IMR-90 (cell line): ENCODE data around the gene ZNF774. TPM values are rescaled to one million over a fixed set of nuclear protein-coding genes. Genes with fewer than 3 reads are reported as not detected.

ENCODE experiments used
- ATAC-seq: fragments of 200-7000 bp; cut with Tn5 transposase; 2 replicates; pipeline ENCODE4 v1.9.1; 2020; ENCODE audit warnings: low read depth, mild to moderate bottlenecking, moderate library complexity
- BruUV-seq: library from RNA; stranded (reverse); fragments of 400-500 nt; replicated peaks from 2 replicates; lab custom pipeline; 2021; lab: Mats Ljungman, UMichigan
- CTCF ChIA-PET: fragments of 300-600 bp; formaldehyde crosslinking; extraction: SDS; loops from one replicate; lab custom pipeline; 2021; ENCODE audit warnings: antibody characterized with exemption; lab: Yijun Ruan, JAX
- POLR2A ChIA-PET: fragments of 300-600 bp; sonication (Branson Sonifier 250); formaldehyde crosslinking; loops from one replicate; lab custom pipeline; 2022; ENCODE audit warnings: antibody characterized with exemption; ENCODE audit not compliant: unreplicated experiment; lab: Charles Lee
- DNase-seq: peaks from one replicate; pipeline ENCODE4 v3.0.0; 2013
- H2AFZ ChIP-seq: replicated peaks from 2 replicates; pipeline ENCODE3; 2013; ENCODE audit warnings: low read length, mild to moderate bottlenecking; ENCODE audit not compliant: poor library complexity
- H2AK5ac ChIP-seq: 2 replicates; pipeline ENCODE4 v1.6.1; 2013; ENCODE audit warnings: low read depth, low read length, inconsistent platforms
- H2AK9ac ChIP-seq: replicated peaks from 2 replicates; pipeline ENCODE3; 2013; ENCODE audit warnings: mild to moderate bottlenecking, low read depth, low read length, moderate library complexity; ENCODE audit not compliant: poor library complexity
- H2BK120ac ChIP-seq: 2 replicates; pipeline ENCODE4 v1.6.1; 2013; ENCODE audit warnings: low read depth, low read length, inconsistent platforms
- H2BK15ac ChIP-seq: 3 replicates; pipeline ENCODE4 v1.6.1; 2013; ENCODE audit warnings: low read depth, low read length, inconsistent platforms
- H2BK20ac ChIP-seq: 2 replicates; pipeline ENCODE4 v1.6.1; 2013; ENCODE audit warnings: low read depth, mild to moderate bottlenecking, inconsistent platforms, low read length, moderate library complexity
- H2BK5ac ChIP-seq: 2 replicates; pipeline ENCODE4 v1.6.1; 2013; ENCODE audit warnings: mild to moderate bottlenecking, low read depth, low read length, inconsistent platforms; ENCODE audit not compliant: poor library complexity, severe bottlenecking
- H3K14ac ChIP-seq: replicated peaks from 2 replicates; pipeline ENCODE4 v1.6.1; 2013; ENCODE audit warnings: low read depth, low read length, inconsistent platforms
- H3K18ac ChIP-seq: 2 replicates; pipeline ENCODE4 v1.6.1; 2013; ENCODE audit warnings: low read depth, low read length, control low read depth
- H3K23ac ChIP-seq: 2 replicates; pipeline ENCODE4 v1.6.1; 2013; ENCODE audit warnings: low read depth, low read length, inconsistent platforms
- H3K27ac ChIP-seq: 2 replicates; pipeline ENCODE4 v1.5.1; 2013; ENCODE audit warnings: mild to moderate bottlenecking, control low read depth, low read length; ENCODE audit not compliant: insufficient read depth
- H3K27me3 ChIP-seq: 2 replicates; pipeline ENCODE4 v1.6.1; 2013; ENCODE audit warnings: low read length; ENCODE audit not compliant: control insufficient read depth, insufficient read depth
- H3K36me3 ChIP-seq: 2 replicates; pipeline ENCODE4 v1.6.1; 2013; ENCODE audit warnings: low read length, mixed read lengths; ENCODE audit not compliant: control insufficient read depth, insufficient read depth
- H3K4ac ChIP-seq: 2 replicates; pipeline ENCODE4 v1.6.1; 2013; ENCODE audit warnings: low read depth, low read length, inconsistent platforms
- H3K4me1 ChIP-seq: 2 replicates; pipeline ENCODE4 v1.6.1; 2013; ENCODE audit warnings: low read length, mixed read lengths; ENCODE audit not compliant: control insufficient read depth, insufficient read depth
- H3K4me2 ChIP-seq: 2 replicates; pipeline ENCODE4 v1.6.1; 2013; ENCODE audit warnings: low read depth, mild to moderate bottlenecking, control low read depth, low read length, moderate library complexity
- H3K4me3 ChIP-seq: 2 replicates; pipeline ENCODE4 v1.5.1; 2013; ENCODE audit warnings: low read depth, mild to moderate bottlenecking, control low read depth, low read length, moderate library complexity; ENCODE audit not compliant: insufficient read depth
- H3K56ac ChIP-seq: 2 replicates; pipeline ENCODE4 v1.6.1; 2013; ENCODE audit warnings: low read length, inconsistent platforms; ENCODE audit not compliant: insufficient read depth; ENCODE audit errors: extremely low read depth
- H3K79me1 ChIP-seq, 2 experiments: 2 replicates each; pipeline ENCODE4 v1.6.1; 2013; ENCODE audit warnings: low read length in 2 of 2, inconsistent platforms in 1 of 2, low read depth in 1 of 2
- H3K9ac ChIP-seq: 2 replicates; pipeline ENCODE4 v1.6.1; 2013; ENCODE audit warnings: low read depth, low read length, control low read depth
- H3K9me1 ChIP-seq: 2 replicates; pipeline ENCODE4 v1.6.1; 2013; ENCODE audit warnings: low read length, inconsistent platforms; ENCODE audit not compliant: insufficient read depth
- H3K9me3 ChIP-seq: 2 replicates; pipeline ENCODE4 v1.6.1; 2013; ENCODE audit warnings: low read length; ENCODE audit not compliant: control insufficient read depth, insufficient read depth
- H4K20me1 ChIP-seq: 2 replicates; pipeline ENCODE4 v1.6.1; 2013; ENCODE audit warnings: low read length, inconsistent platforms; ENCODE audit not compliant: insufficient read depth
- H4K5ac ChIP-seq: 2 replicates; pipeline ENCODE4 v1.6.1; 2013; ENCODE audit warnings: mild to moderate bottlenecking, low read depth, low read length, control low read depth
- H4K8ac ChIP-seq, 2 experiments: 2 replicates each; pipeline ENCODE4 v1.6.1; 2013; ENCODE audit warnings: low read depth in 2 of 2, low read length in 2 of 2, control low read depth in 1 of 2, inconsistent platforms in 1 of 2
- H4K91ac ChIP-seq: 2 replicates; pipeline ENCODE4 v1.6.1; 2013; ENCODE audit warnings: low read depth, low read length, inconsistent platforms; ENCODE audit not compliant: insufficient read depth
- CEBPB ChIP-seq: IDR thresholded peaks from 2 replicates; pipeline ENCODE4 v1.6.1; 2012; ENCODE audit warnings: low read depth, low read length, improper control_type of control experiment
- FOS ChIP-seq: fragments of 150-350 bp; IDR thresholded peaks from 2 replicates; pipeline ENCODE4 v1.6.1; 2016; ENCODE audit warnings: low read depth, low read length
- NFE2L2 ChIP-seq: fragments of 150-350 bp; IDR thresholded peaks from 2 replicates; pipeline ENCODE4 v1.6.1; 2016; ENCODE audit warnings: low read depth, mild to moderate bottlenecking, low read length
- POLR2A ChIP-seq: IDR thresholded peaks from 2 replicates; pipeline ENCODE4 v1.6.1; 2012; ENCODE audit warnings: mild to moderate bottlenecking, low read depth, low read length
- RCOR1 ChIP-seq: IDR thresholded peaks from 2 replicates; pipeline ENCODE4 v1.6.1; 2012; ENCODE audit warnings: mild to moderate bottlenecking, low read length, improper control_type of control experiment; ENCODE audit not compliant: insufficient replicate concordance
- RFX5 ChIP-seq: IDR thresholded peaks from 2 replicates; pipeline ENCODE4 v1.8.0; 2012; ENCODE audit warnings: low read depth, mild to moderate bottlenecking, low read length, moderate library complexity
- WGBS, 2 experiments: methylation state at CpG; one replicate each; pipeline versions ENCODE4 v1.1.5 to v1.1.7; 2013; ENCODE audit warnings: missing lambda C conversion rate in 2 of 2; ENCODE audit not compliant: insufficient read length in 1 of 2; ENCODE audit errors: extremely low coverage in 2 of 2; 5-methylcytosine and 5-hydroxymethylcytosine counted together
- dilution Hi-C: fragments of 300-500 bp; cut with HindIII; formaldehyde crosslinking; loops from one replicate; pipeline ENCODE4 v1.14.3; 2018; ENCODE audit warnings: low sequenced_read_pairs; ENCODE audit not compliant: unreplicated experiment
- in situ Hi-C: fragments of 300-500 bp; cut with MboI; formaldehyde crosslinking; loops from 3 replicates; pipeline ENCODE4 v1.14.3; 2019; ENCODE audit warnings: low sequenced_read_pairs, inconsistent platforms, mixed read lengths
- intact Hi-C: fragments of 100-400 bp; cut with micrococcal nuclease; formaldehyde crosslinking; loops from 2 replicates; pipeline ENCODE4 v1.10.0; 2022
- polyA plus RNA-seq, 3 experiments: library from polyadenylated mRNA; depleted of rRNA; stranded (reverse); fragments of >200 nt; gene quantifications; 2 replicates each; pipeline ENCODE4 v1.2.3, GENCODE V29; 2012; ENCODE audit warnings: low replicate concordance in 1 of 3
- total RNA-seq: library from RNA; depleted of rRNA; stranded (reverse); fragments of >200 nt; gene quantifications from 2 replicates; pipeline ENCODE4 v1.2.3, GENCODE V29; 2012
- TF ChIP-seq, protein P1 (sequence below): fragments of 150-350 bp; IDR thresholded peaks from 2 replicates; pipeline ENCODE4 v1.6.1; 2017; ENCODE audit warnings: mild to moderate bottlenecking, antibody characterized with exemption, low read length, low read depth
- TF ChIP-seq, protein P2 (sequence below): fragments of 150-350 bp; IDR thresholded peaks from 2 replicates; pipeline ENCODE4 v1.6.1; 2016; ENCODE audit warnings: low read depth, mild to moderate bottlenecking, low read length, moderate library complexity, borderline replicate concordance

Gene ZNF774
- total and polyA plus RNA-seq, 2 of the 4 experiments (the other 2 are of a cell fraction), result 0.91 to 1.1 TPM

DNA sequence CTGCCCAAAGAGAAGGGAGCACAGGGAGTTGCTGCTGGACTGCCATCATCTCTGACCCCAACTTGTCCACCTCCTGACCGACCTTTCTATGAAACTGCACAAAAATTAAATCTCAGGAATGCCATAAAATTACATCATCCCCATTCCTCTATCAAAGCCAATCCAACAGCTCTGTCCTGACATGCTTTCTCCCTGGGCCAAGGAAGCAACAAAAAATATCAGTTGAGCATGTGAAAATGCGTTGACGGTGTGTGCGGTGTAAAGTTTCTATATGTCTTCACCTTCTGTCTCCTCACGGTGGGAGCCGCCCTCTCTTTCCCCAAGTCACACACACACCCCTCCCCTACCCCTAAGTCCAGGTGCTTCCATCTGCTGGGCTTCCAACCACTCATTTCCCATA is 3.6 kb upstream of the ZNF774 start:
- CTCF ChIA-PET, result no interaction called here
- Histone ChIP-seq H4K20me1 (no peaks in the 10 kb centered on the region), H2BK120ac (no peak overlapping the region), H3K27me3 (no peaks in the 10 kb centered on the region), H3K9ac (no peak overlapping the region), H2AK9ac (no peak overlapping the region), H3K9me3 (no peaks in the 10 kb centered on the region), H2BK20ac (no peak overlapping the region), H4K91ac (no peak overlapping the region), H3K36me3 (no peaks in the 10 kb centered on the region), H2BK5ac (no peak overlapping the region), H3K9me1 (no peaks in the 10 kb centered on the region; the same call in 1 of the 2 replicates), H3K18ac (no peak overlapping the region), H3K4me1 (peaks cover 2% of the 10 kb centered on the region; the same call in 1 of the 2 replicates), H3K56ac (no peak overlapping the region), H4K5ac (no peak overlapping the region), H2AK5ac (no peak overlapping the region), H3K4me3 (no peak overlapping the region), H3K23ac (no peak overlapping the region), H3K4ac (no peak overlapping the region), H4K8ac (no peak overlapping the region), H2BK15ac (no peak overlapping the region), H3K4me2 (no peak overlapping the region), H2AFZ (no peak overlapping the region), H3K27ac (no peak overlapping the region), H3K14ac (no peak overlapping the region), H3K79me1 (no peaks in the 10 kb centered on the region)
- intact Hi-C loops (no loop called here), in situ Hi-C loops (no loop called here), dilution Hi-C loops (no loop called here)
- POLR2A ChIA-PET, result no interaction called here
- TF ChIP-seq RFX5 (no peak), CEBPB (no peak), RCOR1 (no peak), NFE2L2 (no peak), POLR2A (no peak), FOS (no peak)
- TF ChIP-seq, protein P1, sequence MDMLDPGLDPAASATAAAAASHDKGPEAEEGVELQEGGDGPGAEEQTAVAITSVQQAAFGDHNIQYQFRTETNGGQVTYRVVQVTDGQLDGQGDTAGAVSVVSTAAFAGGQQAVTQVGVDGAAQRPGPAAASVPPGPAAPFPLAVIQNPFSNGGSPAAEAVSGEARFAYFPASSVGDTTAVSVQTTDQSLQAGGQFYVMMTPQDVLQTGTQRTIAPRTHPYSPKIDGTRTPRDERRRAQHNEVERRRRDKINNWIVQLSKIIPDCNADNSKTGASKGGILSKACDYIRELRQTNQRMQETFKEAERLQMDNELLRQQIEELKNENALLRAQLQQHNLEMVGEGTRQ, result no peak
- TF ChIP-seq, protein P2, sequence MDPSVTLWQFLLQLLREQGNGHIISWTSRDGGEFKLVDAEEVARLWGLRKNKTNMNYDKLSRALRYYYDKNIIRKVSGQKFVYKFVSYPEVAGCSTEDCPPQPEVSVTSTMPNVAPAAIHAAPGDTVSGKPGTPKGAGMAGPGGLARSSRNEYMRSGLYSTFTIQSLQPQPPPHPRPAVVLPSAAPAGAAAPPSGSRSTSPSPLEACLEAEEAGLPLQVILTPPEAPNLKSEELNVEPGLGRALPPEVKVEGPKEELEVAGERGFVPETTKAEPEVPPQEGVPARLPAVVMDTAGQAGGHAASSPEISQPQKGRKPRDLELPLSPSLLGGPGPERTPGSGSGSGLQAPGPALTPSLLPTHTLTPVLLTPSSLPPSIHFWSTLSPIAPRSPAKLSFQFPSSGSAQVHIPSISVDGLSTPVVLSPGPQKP, result no peak
- 73% methylated on average over 2 of the region's 6 CpGs; no CpG with 5 or more reads in 1 of the 2 experiments for WGBS, 2 experiments
- ATAC-seq (no peak), DNase-seq (no peak)
- no TSS peak for BruUV-seq
